SW480 (cell line): ENCODE data around the gene ZFP64.
"Not testable (repeated sequence)": the region's sequence is repeated elsewhere in the genome, so short reads cannot be mapped to it uniquely, and the experiment has no call there.

Source experiments
- DNase-seq: peaks from one replicate; pipeline ENCODE4 v3.0.0-alpha.2; 2016; ENCODE audit warnings: low spot score

The ZFP64 gene

DNA sequence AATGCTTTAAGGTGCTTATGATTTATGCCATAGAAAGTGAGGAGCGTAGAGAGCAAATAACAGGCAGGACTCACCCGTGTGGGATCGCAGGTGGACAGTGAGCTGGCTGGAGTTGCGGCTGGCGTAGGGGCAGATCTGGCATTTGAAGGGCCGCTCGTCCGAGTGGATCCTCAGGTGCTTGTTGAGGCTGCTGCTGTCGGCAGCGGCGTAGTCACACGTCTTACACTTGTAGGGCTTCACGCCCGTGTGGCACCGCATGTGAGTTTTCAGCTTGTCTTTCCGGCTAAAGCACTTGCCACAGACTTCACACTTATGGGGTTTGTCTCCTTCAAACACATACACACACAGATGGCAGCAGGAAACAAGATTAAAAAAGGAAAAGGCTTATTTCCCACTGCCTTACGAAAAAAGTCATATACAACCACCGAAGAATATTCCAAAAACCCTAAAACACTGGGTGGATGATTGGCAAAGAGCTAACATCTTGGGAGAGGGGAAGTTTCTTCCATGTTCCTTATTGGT lies 31.5 kb downstream of the ZFP64 start:
- DNase-seq = no peak

DNA sequence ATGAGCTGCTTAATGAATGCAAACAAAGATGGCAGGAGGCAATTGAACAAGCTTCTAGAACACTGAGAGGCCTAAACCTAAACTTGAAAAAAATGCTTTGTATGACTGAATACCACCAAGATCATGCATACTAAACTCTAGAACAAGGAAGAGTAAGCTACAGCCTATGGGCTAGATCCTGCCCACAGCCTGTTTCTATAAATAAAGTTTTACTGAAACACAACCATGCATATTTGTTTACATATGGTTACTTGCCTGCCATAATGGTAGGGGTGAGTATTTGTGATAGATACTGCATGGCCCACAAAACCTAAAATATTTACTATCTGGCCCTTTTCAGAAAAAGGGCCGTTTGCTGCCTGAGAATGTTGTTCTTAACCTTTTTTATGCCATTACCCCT lies 37.0 kb downstream of the ZFP64 start:
- DNase-seq = no peak

DNA sequence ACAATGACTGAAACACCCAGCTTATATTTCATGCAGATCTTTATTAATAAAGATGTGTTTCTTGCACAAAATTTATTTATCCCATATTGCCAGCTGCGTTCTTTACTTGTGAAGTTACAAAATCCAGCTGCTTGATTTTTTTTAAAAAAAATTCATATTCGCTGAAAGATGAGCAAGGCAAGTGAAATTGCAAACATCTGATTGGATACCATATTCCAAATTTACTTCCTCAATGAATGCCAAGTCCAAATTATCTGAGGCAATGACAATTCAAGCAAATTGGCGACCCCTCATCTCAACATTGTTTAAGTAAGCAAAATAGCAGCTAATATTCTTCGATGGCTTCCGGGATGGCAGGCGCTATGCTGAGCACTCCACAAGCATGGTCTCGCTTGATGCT lies 37.7 kb downstream of the ZFP64 start:
- no peak for DNase-seq

DNA sequence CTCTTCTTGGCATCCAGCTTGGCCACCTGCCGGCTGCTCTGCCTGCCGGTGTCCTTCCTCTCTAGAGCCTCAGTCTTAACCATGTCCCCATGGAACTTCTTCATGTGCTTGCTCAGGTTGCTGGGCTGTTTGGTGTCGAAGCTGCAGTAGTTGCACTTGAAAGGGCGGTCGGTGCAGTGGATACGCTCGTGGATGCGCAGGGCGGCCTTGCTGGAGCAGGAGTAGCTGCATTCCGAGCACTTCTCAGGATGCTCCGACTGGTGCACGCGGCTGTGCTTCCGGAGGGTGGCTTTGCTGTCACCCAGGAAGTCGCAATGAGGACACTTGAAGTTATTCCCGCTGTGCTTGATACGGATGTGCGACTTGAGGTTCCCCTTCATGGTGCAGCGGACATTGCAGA lies 38.7 kb downstream of the ZFP64 start:
- no peak for DNase-seq

DNA sequence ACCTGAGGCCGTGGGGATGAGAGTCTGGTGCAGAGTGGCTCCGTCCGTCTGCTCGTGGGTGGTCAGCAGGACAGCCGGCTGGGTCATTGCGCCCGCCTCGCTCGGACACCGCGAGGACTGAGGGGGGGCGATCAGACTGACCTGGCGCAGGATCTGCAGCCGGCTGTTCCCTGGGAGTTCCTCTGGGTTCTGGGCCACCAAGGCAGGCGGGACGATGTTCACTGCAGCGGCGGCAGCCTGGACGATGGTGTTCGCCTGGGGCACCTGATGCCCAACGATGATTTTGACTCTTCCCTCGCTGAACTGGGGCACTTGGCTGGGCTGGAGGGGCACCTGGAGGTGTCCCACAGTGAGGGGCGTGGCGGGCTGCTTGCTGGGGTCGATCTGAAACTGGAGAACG lies 39.2 kb downstream of the ZFP64 start:
- no peak for DNase-seq

DNA sequence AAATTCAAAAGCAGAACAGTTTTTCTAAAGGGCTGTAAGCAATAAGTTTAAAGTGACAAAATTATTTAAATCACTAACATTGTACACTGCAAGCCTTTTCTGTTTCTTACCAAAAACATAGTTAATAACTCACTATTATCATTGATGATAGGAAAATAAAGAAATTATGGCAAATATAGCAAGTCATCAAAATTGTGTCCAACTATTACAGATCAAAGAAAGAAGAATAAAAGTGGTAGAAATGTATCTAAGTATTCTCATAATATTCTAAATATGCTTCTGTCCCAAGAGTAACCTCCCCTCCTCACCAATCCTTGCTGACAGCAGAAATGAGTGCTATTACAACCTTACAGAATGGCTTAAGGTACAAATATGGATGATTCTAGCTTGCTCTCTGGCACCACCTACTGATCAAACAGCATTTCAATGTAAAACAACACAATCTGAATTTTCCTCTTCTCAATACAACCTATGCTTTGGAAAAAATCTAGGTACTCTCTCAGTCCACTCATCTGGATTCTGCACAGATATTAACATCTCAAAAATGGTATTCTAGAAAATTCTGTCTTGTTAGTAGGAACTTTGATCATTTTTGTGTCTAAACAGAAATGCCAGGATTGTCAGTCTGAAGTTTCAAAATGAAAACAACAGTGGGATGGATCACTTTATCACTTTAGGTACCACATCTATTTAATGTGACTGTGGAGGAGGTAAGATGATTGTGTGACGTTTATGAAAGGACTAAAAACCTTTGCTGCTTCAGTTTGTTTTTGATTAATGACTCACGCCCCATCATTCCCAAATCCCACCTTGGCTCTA lies 40.9 kb downstream of the ZFP64 start:
- DNase-seq = peak; percentile 62

DNA sequence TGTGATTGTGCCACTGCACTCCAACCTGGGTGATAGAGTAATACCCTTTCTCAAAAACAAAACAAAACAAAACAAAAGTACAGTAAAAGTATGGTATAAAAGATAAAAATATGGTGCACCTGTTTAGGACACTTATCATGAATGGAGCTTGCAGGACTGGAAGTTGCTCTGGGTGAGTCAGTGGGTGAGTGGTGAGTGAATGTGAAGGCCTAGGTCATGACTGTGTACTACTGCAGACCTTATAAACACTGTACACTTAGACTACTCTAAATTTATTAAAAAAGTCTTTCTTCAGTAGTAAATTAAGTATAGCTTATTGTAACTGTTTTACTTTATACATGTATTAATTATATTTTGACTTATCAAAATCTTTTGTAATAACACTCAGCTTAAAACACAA lies 46.0 kb downstream of the ZFP64 start:
- no peak for DNase-seq

DNA sequence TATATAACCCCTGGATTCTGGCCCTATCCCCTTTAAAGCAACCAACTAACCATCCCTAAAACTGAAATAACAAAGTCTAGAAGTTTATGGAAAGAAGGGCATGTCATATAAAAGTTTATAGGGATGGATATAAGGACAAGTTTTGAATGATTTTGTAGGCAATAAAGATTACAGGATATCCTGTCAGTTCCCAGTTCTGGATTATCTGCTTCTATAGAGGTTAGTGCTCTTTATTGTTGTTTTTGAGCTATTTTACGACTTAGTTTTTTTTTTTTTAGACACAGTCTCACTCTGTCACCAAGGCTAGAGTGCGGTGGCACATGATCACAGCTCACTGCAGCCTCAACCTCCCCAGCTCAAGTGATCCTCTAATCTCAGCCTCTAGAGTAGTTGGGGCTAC lies 48.3 kb downstream of the ZFP64 start:
- no peak for DNase-seq

DNA sequence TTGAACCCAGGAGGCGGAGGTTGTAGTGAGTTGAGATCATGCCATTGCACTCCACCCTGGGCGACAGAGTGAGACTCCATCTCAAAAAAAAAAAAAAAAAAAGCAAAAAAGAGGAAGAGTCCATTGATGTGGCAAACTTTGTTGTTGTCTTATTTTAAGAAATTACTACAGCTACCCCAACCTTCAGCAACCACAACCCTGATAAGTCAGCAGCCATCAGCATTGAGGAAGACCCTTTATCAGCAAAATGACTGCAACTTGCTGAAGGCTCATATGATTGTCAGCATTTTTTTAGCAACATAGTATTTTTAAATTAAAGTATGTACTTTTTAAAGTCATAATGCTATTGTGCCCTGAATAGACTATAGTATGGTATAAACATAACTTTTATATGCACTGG lies 48.8 kb downstream of the ZFP64 start:
- no peak for DNase-seq

DNA sequence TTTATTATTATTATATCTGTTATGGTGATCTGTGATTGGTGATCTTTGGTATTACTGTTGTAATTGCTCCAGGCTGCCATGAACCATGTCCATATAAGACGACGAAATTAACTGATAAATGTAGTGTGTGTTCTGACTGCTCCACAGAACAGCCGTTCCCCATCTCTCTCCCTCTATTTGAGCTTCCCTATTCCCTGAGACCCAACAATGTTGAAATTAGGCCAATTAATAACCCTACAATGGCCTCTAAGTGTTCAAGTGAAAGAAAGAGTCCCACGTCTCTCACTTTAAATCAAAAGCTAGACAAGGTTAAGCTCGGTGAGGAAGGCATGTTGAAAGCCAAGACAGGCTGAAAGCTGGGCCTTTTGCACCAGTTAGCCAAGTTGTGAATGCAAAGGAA lies 51.6 kb downstream of the ZFP64 start:
- no peak for DNase-seq

DNA sequence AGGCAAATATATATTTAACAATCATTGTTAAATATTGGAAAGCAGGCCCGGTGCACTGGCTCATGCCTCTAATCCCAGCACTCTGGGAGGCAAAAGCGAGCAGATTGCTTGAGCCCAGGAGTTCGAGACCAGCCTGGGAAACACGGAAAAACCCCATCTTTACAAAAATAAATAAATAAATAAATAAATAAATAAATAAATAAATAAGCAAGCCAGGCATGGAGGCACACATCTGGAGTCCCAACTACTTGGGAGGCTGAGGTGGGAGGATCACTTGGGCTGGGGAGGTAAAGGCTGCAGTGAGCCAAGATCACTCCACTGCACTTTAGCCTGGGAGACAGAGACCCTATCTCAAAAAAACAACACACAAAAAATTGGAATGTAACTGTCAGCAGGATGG lies 53.7 kb downstream of the ZFP64 start:
- no peak for DNase-seq

DNA sequence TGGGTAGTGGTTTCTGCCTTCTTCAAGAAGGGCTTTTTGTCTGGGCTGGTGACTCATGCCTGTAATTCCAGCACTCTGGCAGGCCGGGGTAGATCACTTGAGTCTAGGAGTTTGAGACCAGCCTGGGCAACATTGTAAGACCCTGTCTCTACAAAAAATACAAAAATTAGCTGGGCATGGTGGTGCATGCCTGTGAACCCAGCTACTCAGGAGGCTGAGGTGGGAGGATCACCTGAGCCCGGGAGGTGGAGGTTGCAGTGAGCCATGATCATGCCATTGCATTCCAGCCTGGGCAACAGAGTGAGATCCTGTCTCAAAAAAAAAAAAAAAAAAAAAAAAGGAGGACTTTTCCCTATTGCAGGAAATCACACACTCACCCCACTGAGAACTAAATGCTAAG lies 57.9 kb downstream of the ZFP64 start:
- not testable (repeated sequence) for DNase-seq

DNA sequence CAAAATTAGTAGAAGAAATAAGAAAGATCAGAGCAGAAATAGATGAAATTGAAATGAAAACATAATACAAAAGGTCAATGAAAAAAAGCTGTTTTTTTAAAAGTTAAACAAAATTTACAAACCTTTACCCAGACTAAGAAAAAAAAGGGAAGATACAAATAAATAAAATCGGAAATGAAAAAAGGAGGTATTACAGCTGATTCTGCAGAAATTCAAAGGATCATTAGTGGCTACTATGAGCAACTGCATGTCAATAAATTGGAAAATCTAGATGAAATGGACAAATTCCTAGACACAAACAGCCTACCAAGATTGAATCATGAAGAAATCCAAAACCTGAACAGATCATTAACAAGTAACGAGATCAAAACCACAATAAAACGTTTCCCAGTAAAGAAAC lies 59.2 kb downstream of the ZFP64 start:
- DNase-seq = no peak

DNA sequence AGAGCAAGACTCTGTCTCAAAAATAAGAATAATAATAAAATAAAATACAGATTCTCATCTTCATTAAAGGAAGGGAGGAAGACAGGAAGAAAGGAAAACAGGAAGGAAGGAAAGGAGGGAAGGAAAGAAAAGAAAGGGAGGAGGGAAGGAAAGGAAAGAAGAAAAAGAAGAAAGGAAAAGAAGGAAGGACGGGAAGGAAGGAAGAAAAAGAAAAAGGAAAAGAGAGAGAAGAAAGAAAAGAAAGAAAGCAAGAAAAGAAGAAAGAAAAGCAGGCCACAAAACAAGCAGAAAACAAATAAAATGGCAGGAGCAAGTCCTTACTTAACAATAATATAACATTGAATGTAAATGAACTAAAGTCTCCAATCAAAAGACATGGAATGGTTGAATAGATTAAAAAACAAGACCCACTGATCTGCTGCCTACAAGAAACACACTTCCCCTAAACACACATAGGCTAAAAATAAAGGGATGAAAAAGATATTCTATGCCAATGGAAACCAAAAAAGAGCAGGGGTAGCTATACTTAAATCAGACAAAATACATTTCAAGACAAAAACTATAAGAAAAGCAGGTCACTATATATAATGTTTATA lies 60.4 kb downstream of the ZFP64 start:
- DNase-seq = no peak

DNA sequence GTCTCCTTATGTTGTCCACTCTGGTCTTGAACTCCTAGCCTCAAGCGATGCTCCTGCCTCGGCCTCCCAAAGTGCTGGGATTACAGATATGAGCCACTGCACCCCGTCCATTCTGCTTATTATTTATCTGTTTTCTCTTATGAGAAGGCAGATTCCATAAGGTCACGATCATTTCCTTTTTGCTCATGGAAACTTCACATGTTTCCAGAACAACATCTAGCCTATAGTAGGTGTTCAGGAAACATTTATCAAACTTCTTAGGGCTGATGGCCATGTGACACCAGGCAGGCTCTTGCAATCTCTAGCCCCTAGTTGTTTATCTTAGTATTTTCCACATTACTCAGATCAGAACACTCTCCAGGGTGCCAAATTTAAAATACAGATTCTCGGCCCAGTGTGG lies 61.2 kb downstream of the ZFP64 start:
- no peak for DNase-seq

DNA sequence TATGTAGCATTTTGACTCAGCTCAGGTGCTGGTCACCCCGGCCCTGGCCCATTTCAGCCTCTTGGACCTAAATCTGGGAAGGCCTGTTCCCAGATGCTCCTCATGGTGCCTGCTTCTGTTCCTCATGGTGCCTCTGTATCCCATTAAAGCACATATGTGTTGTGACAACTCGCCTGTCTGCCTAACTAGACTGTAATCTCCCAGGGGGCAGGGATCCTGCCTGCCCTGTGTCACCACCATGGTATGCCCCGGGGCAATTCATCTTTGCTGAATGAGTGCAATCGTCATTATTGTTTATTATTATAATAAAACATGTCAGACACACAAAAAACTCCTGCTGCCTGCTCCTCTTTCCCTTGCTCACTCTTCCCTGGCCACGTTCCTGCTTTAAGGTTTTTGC lies 62.0 kb downstream of the ZFP64 start:
- no peak for DNase-seq

DNA sequence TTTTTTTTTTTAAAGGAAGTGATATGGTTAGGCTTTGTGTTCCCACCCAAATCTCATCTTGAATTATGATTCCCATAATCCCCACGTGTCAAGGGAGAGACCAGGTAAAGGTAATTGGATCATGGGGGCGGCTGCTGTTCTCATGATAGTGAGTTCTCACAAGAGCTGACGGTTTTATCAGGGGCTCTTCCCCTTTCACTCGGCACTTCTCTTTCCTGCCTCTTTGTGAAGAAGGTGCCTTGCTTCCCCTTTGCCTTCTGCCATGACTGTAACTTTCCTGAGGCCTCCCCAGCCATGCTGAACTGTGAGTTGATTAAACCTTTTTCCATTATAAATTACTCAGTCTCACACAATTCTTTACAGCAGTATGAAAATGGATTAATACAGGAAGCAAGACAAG lies 64.3 kb downstream of the ZFP64 start:
- DNase-seq = no peak

DNA sequence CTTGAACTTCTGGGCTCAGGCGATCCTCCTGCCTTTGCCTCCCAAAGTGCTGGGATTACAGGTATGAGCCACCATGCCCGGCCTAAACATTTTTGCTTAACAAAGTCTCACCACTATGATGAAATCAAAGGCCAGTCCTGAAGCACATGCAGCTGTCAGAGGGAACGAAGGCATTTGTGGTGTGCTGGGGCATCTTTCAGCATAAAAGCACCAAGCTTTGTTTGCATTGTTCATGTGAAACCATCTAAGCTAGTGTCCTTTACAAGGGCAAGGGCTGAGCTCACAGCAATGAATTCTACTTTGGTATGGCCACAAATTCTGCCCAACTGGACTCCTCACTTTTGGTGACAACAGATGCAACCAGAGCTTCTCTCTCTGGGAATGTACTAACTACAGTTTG lies 66.8 kb downstream of the ZFP64 start:
- DNase-seq = peak; percentile 20

DNA sequence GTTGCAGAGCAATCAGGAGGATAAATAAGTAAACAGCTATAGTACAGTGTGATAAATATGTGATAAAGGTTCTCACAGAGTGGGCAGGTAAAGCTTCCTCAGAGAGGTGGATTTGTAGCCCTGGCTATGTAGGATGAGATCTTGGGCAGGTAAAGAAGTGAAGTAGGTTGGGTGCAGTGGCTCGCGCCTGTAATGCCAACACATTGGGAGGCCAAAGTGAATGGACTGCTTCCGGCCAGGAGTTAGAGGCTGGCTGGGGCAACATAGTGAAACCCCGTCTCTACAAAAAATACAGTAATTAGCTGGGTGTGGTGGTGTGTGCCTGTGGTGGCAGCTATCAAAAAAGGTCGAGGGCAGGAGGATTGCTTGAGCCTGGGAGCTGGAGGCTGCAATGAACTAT lies 72.9 kb downstream of the ZFP64 start:
- no peak for DNase-seq

DNA sequence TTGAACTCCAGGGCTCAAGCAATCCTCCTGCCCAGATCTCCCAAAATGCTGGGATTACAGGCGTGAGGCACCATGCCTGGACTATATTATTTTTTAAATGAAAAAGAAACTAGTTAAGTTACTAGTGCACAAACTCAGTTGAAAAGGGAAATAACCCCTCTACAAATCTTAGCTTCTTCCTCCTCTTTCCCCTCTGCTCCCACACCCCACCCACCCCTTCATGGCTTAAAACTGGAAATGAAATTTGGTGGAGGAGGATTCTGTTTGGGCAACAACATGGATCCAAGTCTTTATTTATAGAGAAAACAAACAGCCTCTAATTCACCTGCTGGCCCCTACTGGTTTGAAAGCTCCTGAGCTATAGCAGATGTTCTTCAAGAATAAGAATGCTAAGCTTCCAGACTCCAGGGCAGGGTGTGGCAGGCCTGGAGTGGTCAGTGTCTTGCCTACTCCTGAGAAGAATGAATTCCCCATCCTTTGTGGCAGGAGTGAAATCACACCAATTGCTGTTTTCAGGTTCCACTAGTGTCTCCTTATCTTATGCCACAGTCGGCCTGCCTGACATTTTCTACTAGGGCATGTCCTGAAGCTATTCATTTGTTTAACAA lies 73.5 kb downstream of the ZFP64 start:
- no peak for DNase-seq

DNA sequence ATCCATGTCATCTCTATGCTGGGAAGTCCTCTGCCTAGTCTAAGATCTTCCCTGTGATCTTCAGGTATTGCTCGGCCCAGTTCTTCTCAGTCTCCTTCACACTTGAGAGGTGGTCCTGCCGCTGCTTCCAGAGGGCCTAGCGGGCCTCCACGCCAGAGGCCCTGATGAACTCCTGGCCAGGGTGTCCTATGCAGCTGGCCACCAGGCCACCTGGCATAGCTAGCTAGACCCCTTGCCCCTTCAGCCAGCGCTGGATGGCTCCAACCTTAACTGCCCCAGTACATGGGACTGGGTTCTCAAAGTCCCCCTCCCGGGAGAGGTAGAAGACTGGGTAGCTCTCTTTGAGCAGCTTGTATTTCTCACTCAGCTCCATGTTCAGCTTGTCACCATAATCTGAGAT lies 81.1 kb downstream of the ZFP64 start:
- DNase-seq = no peak

DNA sequence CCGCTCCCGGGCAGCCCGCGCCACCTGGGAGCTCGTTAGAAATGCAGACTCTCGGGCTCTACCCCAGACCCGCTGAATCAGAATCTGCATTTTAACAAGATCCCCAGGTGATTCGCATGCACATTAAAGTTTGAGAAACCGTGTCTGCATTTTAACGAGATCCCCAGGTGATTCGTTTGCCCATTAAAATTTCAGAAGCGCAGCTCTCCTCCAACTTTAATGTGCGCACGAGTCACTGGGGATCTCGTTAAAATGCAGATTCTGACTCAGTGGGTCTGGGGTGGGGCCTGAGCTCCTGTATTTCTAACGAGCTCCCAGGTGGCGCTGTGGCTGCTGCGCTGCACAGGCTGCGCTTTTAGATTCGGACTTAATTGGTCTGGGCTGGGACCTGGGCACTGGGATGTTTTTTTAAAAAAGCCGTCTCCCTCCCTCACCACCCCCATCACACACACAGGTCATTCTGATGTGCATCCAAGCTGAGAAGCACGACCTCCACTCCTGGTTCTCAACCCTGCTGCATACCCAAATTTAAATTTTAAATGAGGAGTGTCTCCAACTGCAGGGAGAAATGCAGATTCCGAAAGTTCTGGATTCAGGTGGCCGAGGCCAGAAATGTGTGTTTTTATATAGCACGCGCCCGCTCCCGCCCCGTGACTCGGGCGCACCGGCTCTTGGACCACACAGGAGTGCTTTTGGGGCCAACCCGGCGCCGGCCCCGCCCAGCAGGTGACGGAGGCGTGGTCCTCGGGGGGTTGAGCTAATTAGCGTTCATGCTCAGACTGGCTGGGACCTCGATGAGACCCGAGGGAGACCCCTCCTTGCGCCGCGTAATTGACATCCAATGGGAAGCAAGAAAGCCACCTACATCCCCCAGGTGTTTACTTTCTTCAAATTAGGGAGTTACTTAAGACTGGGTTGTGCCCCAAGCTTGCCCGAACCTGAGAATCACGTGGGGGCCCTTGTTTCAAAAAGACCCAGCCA lies 85.8 kb downstream of the ZFP64 start:
- DNase-seq = no peak
